Lung microvascular endothelial cell (primary cell): ENCODE measurements around the gene DRICH1. TPM values are rescaled to one million over a fixed set of nuclear protein-coding genes. Genes with fewer than 3 reads are reported as not detected.
"Not testable (repeated sequence)": the region's sequence is repeated elsewhere in the genome, so short reads cannot be mapped to it uniquely, and the experiment has no call there.

Experiments used
- DNase-seq, 2 donors: peaks; one replicate each; pipeline versions ENCODE4 v3.0.0 to v3.0.0-alpha.2; 2010; ENCODE audit warnings: low read depth in 2 of 2
- total RNA-seq: library from RNA; depleted of rRNA; stranded (reverse); fragments of >200 nt; gene quantifications from 2 replicates; pipeline ENCODE4 v1.2.1, GENCODE V29; 2014

DRICH1 gene
- total RNA-seq, 1 donor from 2014 or later, result not detected

DNA sequence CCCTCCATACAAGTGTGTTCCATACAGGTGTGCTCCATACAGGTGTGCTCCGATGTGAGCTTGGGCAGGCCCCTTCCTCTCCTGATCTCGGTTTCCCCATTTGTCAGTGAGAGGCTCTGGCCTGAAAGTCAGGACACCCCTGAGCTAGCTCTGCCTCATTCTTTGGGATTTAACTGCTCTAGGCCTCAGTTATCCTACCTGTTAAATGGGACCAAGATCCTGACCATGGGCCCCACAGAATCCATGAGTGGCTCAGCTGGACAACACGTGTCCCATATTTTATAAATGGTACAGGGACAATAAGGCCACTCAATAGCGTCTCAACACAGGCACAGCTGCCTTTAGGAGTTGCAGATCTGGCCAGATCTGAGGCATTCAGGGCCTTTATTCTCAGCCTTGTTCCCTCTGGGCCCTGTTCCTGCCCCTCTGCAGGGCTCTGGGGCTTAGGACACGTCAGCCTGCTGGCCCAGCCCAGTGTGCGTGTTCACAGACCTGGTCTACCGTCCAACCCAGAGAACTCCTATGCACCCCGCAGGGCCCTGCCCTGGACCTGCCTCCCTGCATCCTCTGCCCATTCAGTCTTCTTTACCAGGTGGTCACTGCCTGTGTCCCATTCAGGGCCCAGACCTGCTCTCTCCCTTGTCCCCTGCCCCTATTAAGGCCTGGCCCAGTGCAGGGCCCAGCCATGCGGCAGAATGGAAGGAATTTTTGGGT is 33.2 kb downstream of the DRICH1 start:
- DNase-seq, result no peak

DNA sequence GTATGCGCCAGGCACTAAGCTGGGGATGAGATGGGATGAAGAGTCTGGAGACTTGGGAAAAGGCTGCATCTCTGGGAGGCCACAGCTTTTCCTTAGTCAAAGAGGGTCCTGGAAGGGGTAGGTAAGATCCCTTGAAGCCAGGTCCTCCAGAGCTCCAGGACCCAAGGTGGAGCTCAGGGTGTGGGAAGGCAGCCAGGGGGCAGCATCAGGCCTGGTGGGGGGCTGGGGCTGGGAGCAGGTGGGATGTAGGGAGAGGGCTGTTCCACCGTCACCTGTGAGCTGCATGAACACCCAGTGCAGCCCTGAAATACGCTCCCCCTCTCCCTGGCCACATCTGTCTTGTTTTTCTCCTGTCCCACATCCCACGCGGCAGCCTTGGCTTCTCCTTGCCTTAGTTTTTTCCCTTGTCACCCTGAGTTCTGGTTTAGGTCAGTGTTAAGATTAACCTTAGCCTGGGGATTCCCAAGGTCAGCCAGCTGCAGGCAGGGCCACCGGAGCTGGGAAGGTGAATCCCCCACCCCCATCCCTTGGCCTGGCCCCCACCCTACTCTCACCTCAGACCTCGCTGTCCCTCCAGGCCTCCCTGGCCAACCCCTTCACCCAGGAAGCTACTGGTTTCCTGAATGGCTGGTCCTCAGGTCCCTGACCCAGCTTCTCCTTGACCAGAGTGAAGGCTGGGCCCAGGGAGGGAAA is 34.4 kb downstream of the DRICH1 start:
- not testable (repeated sequence) for DNase-seq

DNA sequence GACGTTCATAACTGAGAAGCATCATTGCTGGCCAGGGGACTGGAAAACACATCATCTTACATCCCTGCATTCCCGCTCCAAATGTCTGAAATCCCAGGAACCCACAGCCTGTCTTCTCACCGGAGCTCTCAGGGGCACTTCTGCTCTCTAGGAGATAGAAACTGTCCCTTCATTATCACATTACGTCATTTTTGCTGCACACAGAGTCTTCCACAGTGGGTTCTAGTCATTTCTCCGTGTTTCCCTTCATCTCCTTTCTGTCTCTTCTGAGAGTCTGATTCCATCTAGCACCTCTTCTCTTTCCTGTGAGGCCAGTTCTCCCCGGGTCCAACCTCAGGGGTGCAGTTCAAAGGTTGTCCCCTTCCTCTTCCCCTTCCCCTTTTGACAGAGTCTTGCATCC is 36.2 kb downstream of the DRICH1 start:
- not testable (repeated sequence) for DNase-seq

DNA sequence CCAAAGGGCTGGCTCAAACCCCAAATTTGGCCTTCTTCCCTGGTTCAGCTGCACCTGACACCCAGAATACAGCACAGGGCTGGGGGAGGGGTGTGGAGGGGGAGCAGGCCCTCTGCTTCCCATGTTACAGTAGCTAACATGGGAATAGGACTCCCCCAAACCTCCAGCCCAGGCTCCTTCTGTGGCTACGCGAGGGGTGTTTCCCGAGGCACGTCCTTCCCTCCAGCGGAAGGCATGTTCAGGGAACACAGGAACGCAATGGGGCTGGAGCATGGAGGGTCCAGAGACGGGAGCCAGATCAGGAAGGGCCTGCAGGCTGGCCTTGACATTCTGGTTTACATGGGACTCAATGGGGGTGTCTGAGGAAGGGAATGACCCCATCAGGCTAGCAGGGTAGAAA is 40.3 kb downstream of the DRICH1 start:
- peak in 1 of 2 donors; percentile 94 for DNase-seq

DNA sequence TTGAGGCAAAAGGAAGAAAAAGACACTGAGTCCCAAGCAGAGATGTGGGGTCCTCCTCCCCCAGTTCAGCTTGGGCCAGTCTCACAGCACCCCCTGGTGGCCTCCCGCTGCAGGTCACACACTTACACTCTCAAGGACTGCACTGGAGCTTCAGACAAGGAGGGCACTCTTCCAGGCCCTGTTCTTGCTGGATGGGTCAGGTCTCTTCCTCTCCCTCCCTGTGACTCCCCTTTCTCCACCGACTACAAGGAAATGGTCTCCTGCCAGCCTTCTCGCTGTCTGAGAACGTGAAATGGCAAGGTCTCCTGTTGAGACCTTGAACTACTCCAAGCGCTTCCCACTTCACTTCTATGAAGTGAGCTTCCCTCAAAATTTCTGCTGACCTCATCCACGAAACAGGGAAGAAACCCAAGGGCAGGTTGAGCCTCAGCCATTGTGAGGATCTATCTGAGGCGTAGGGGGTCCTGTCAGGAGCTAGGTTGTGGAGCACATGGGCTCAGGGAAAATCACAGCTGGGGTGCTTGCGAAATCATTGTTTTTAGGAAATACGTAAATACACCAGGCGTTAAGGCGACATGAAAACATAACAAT is 40.8 kb downstream of the DRICH1 start:
- DNase-seq, result peak; percentile 67 to 92

DNA sequence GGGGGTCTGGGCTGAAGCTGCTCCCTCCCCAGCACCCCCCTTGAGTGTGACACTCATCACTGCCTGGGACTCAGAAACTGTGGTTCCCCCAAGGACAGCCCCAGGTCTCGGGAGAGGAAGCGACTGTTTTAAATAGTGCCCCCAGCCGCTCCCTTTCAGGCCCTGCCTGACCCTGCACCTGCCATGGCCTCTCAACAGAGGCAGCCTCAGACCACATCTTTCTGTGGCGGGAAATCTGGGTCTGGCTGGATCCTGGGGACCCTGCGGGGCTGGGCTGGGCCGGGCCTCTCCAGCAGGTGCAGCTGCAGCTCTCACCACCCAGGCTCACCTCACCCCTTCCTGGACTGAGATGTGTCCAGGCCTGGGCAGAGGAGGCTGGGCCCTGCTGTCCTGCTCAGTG is 48.3 kb downstream of the DRICH1 start:
- no peak for DNase-seq

DNA sequence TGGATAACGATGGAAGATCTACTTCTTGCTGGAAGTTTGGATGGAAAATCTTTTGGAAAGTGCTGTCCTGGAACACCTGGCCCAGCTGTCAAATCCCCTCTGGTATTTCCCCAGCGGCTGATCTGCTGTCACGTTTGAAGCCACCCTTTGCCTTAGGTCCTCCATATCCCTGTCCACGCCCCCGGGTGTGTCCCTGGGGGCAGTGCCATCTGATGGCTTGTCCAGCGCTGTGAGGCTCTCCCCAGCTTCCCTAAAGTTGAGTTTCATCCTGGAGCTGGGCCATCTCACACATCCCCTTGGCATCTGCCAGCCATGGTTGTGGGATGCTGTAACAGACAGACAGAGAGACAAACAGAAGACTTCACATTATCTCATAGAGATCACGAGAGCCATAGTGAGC is 49.0 kb downstream of the DRICH1 start:
- DNase-seq, result no peak

DNA sequence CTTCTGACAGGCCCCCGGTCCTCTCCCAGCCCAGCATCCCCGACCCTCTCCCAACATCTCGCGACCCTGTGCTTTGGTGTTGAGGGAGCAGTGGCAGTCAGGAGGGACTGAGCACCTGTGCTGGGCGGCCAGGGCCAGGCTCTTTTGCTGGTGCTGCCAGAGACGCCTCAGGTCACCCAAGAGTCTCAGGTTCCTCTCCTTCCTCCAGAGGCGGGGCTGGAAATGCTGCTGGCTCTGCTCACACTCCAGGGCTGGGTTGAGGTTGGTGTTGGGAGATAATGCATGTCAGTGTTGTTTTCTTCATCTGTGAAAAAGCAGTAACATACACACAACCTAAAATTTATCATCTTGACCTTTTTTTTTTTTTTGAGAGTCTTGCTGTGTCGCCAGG is 50.9 kb downstream of the DRICH1 start:
- no peak for DNase-seq

DNA sequence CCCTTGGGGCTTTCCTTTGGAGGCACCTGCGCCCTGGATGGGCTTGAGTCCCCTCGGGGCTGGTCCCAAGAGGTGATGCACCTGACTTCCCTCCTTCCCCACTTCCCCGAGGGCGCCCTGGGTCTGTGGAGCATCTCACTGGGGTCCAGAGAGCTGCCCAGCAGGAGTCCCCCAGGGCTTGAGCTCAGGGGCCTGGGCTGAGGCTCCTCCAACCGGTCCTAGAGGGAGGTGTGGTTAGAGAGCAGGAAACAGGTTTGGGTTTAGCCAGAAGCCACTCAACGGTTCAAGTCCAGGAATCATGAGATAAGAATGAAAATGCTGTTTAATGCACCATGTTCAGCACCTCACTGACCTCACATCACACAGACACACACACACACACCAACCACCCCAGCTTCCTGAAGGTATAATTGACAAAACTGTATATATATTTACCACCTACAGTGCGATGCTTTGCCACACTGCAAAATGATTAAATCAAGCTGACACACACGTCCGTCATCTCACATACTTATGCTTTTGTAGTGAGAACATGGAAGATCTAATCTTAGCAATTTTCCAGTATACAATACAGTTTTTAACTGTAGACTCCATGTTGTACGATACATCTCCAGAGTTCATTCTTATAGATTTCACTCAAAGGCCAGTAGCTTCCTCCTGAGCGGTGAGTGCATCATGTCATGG is 51.4 kb downstream of the DRICH1 start:
- no peak for DNase-seq

DNA sequence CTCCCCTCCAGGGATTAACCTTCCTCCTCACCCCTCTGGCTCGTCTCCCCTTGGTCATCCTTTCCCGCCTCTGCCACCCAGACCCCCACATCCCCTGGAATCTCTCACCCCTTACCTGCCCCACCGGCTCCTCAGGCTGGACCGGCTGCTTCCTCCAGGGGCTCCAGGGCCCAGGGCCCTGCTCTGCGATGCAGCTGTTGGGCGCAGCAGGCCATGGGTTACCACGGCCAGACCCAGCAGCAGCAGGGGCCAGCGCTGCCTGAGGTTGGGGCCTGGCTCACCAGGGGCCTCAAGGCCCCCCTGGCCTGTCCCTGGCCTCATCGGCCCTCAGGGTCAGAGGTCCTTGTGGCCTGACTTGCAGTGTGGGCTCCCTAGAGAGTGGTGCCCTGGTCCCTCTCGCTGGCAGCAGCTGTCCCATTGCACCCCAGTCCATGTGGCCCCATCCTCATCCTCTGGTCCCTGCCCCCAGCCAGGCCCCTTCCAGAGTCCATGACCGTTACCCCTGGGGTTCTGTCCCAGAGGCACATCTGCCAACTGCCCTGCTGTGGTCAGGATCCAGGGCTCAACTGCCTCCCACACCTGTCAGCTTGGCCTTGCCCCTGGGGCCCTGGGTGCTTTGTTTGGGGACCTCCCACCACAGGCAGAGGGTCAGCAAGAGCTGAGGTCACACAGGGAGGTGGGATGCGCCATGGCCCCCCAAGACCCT is 52.1 kb downstream of the DRICH1 start, which contains the start of gene IGLL1:
Gene IGLL1 (minus strand): TSS at position 421 of the 706 bp plus-strand sequence. CDS start 100 bp downstream, at position 321.
- DNase-seq, result no peak

DNA sequence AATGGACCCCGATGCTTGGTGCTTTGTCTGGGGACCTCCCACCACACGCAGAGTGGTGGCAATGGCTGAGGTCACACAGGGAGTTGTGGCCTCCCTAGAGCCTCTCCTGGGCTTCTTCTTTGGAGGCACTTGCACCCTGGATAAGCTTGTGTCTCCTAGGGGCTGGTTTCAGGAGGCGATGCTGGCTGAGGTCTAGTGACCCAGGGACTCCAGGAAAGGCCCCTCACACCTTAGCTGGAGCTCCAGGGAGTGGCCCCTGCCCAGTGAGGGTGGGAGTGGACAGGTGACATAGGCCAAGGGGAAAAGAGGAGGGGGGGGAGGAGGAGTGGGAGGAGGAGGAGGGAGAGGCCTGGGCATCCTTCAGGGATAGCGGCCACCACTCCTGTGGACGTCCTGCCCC is 52.8 kb downstream of the DRICH1 start:
- DNase-seq, result no peak

DNA sequence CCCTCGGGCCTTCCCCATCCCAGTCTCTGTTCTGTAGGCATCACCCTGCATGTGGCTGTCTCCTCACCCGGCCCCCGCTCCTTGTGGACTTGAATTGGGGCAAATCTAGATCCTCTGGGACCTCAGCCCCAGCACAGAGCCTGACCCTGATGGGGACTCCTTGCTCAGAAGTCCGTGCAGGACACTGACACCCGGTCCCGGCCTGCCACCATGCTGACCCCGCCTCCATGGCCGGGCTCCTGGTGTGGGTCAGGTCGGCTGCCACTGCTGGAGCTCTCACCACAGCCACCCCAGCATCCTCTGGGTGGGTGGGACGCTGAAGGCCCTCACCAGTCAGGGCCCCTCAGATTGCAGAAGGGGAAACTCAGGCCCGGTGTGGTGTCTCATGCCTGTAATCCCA is 53.8 kb downstream of the DRICH1 start:
- DNase-seq, result no peak

DNA sequence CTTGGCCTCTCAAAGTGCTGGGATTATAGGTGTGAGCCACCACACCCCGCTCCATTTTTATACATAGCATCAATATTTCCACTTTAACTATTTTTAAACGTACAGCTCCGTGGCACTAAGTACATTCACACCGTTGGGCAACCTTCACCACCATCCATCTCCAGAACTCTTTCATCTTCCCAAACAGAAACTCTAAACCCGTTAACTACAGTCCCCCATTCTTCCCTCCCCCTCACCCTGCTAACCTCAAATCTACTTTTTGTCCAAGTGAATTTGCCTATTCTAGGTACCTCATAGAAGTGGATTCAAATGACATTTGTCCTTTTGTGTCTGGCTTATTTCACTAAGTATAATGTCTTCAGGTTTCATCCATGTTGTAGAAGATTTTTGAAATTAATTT is 55.4 kb downstream of the DRICH1 start:
- no peak for DNase-seq

DNA sequence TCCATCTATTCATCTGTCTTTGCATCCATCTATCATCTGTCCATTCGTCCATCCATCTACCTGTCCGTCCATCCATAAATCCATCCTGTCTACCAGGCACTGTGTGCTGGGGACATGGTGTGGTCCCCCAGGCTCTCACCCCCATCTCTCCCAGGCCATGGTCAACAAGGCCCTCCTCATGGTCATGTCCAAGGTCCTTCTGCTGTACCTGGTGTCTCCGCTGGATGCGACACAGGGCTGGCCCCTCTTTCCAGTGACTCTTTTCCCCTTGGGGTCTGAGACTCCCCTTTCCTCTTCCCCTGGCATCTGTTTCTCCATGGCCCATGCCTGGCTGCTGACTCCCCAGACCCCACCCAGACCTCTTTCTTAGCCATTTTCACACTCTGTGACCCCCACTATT is 56.5 kb downstream of the DRICH1 start:
- DNase-seq, result no peak

DNA sequence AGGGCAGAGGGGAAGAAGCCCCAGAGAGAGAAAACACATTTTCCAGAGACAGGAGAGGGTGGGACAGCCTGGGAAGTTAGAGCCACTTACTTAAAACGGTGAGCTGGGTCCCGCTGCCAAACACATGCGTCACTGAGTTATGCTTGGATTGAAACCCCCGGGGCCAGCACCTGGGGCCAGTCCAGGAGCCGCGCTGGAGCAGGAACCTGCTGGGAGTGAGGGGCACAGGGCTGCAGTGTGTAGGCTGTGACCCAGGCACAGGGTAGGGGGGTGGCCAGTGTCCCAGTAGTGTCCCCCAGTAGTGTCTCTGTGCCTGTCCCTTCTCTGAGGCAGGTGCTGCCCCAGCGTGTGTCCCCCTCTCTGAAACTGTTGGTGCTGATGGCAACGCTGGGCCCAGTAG is 57.2 kb downstream of the DRICH1 start:
- no peak for DNase-seq

DNA sequence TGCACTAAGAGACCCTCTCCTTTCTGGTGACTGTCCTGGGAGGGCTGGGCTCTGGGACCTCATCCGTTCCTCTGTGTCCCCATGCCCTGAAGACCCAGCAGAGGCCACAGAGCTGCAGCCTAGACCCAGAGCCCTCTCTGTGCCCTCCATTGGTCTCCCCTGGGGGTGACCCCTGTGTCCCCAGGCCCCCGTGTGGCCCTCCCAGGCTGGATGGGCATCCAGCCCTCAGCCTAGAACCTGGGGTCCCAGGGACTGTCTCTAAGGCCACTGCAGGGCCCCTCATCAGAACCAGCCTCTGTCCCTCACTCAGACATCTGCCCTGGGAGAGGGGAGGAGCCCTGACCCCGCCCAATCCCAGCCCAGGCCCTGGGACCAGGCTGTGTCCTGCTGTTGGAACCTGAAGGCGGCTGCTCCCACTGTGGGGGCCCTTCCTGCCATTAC is 57.7 kb downstream of the DRICH1 start:
- no peak for DNase-seq

DNA sequence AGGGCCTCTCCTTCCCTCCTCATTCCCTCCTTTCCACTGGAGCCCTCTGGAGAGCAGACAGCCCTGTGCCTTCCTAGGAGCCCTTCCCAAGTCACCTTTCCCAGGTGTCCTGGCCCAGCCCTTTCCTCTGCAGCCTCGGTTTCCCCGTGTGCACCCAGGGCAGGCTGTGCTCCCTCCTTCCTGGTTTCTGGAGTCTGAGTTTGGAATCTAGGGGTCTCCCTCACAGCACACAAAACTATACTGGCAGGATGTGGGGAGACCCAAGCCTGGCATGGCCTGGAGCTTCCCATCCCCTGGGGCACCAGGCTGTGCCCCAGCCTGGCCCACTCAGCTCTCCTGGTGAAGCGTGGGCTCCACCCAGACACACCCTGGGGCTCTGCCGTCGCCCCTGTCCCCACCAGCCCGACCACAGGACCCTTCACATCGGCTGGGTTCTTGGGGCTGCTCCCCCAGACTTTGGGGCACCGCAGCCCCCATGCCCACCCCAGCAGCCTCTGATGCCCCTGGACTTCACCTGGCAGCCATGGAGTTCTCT is 58.4 kb downstream of the DRICH1 start:
- not testable (repeated sequence) for DNase-seq

DNA sequence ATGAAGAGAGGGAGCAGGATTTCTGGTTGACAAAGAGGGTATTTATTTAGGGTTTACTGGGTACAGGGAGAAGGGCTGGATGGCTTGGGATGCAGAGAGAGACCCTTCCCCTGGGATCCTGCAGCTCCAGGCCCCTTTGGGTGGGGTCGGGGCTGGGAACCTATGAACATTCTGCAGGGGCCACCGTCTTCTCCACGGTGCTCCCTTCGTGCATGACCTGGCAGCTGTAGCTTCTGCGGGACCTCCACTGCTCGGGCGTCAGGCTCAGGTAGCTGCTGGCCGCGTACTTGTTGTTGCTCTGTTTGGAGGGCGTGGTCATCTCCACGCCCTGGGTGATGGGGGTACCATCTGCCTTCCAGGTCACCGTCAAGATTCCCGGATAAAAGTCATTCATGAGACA is 59.0 kb downstream of the DRICH1 start:
- not testable (repeated sequence) for DNase-seq

DNA sequence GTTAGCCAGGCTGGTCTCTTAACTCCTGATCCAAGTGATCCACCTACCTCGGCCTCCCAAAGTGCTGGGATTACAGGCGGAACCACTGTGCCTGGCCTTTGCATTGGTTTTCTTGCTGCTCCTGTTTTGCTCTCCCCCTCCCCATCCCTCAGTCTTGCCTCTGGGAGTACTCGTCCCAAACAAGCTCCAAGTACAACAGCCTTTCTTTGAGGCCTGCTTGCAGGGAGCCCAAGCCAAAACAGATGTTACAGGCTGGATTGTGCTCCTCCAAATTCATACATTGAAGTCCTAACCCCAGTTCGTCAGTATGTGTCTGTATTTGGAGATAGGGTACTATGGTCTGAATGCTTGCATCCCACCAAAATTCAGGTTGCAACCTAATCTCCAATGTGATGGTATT is 60.6 kb downstream of the DRICH1 start:
- no peak for DNase-seq

DNA sequence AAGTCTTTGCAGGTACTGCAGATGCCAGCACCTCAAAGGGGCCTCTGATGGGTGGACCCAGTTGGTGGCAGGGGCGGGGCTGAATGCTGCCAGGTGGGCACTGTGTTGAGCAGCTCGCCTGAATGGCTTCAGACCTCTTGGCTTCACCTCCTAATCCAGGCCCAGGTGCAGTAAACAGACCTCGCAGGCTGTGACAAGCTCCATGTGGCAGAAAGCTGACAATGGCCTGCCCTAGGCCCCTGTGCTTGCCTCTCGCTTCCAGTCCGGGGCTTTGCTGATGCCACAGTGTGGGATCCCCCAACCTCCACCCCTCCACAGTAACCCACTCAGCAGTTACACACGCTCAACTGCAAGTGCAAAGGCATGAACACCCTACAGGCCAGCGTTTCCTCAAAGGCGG is 61.4 kb downstream of the DRICH1 start:
- DNase-seq, result no peak

DNA sequence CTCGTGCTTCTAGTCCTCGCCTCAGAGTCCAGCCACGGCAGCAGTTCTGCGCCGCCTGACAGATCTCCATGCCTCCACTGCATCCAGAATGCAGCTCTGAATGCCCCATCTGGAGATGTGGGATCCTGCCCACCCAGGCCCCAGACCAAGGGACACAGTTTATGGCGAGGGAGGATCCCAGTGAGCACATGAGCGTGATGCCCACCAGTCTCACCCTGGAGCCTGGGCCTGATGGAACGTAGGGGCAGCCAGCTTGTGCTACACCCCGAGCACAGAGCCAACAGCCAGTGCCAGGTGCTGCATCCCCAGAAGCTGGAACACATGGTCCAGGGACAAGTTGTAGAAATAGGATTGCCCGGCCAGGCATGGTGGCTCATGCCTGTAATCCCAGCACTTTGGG is 62.4 kb downstream of the DRICH1 start:
- no peak for DNase-seq
